ENCODE data around the gene AMDHD1.
"Not testable (repeated sequence)": the region's sequence is repeated elsewhere in the genome, so short reads cannot be mapped to it uniquely, and the experiment has no call there.

The AMDHD1 gene

DNA sequence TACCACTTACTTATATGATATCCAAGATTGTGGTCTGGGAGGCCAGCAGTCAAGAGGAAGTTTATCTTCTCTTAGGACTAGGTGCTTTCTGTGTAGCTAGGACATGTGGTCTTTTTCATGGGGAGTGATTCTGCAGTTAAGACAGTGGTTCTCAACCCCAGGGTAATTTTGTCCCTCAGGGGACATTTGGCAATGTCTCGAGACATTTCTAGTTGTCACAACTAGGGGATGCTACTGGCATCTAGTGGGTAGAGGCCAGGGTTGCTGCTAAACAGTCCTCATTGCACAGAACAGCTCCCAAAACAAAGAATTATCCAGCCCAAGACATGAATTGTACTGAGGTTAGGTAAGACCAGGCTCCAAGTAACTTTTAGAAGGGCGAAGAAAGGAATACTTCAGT, 20.0 kb downstream of the AMDHD1 start:
- DNase-seq (ENCODE audit: low read depth in 3 of 3), result no peak

DNA sequence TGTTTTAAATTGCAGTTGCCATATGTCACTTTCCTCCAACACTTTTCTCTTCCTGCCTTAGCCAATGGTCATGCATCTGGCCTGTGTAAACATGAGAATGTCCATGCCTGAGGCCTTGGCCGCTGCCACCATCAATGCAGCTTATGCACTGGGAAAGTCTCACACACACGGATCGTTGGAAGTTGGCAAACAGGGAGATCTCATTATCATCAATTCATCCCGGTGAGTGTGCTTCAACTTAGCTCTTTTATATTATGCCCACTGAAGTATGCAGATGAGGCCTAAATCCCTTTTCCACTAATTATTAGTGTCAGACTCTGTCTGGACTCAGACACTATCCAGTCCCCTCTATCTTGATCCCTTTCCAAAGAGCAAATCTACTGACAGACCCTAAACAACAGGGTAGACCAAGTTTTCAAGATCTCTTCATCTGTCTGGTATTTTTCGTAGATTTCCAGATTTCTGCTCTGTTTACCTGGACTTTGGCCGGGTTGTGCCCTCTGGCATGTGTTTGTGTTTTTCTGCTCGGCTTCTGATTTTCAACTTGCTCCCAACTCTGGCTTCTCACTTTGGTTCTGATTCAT, 23.2 kb downstream of the AMDHD1 start:
- DNase-seq (ENCODE audit: low read depth in 3 of 3), result no peak

DNA sequence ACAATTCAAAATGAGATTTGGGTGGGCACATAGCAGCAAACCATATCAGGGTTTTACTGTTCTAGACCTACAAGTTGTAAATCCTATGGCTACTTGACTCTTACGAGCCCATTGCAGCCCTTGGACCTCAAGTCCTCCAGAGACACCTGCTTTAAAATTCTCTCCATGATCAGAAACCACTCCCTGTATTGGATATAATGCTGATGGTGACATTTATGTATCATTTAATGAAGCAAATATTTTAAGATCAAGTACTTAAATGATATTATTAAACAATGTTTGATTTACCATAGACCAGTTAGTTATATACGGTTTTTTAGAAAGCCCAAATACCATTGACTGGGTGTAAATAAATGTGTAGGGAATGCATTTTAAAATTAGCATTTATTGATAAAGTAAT, 24.2 kb downstream of the AMDHD1 start:
- no peak for DNase-seq (ENCODE audit: low read depth in 3 of 3)

DNA sequence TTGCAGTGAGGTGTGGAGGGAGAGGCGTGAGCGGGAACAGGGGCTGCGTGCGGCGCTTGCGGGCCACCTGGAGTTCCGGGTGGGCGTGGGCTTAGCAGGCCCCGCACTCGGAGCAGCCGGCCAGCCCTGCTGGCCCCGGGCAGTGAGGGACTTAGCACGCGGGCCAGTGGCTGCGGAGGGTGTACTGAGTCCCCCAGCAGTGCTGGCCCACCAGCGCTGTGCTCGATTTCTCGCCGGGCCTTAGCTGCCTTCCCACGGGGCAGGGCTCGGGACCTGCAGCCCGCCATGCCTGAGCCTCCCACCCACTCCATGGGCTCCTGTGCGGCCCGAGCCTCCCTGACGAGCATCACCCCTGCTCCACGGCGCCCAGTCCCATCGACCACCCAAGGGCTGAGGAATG, 26.0 kb downstream of the AMDHD1 start:
- DNase-seq (ENCODE audit: low read depth in 3 of 3), result not testable (repeated sequence)

DNA sequence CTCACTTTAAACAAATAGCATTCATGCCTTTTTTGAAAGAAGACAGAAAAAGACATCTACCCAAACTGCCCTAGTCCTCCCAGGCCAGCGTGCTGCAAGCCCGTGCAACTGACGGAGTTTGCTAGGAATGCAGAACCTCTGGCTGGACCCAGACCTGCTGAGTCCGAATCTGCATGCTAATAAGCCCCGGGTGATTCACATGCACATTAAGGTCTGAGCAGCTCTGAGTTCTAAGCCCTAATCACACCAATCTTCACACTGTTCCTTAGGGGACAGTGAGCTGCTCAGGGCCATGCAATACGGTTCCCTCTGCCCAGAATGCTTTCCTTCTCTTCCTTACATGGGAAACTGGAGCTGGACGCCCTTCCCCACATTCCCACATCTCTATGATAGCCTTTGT, 27.8 kb downstream of the AMDHD1 start:
- DNase-seq (ENCODE audit: low read depth in 3 of 3), result no peak

DNA sequence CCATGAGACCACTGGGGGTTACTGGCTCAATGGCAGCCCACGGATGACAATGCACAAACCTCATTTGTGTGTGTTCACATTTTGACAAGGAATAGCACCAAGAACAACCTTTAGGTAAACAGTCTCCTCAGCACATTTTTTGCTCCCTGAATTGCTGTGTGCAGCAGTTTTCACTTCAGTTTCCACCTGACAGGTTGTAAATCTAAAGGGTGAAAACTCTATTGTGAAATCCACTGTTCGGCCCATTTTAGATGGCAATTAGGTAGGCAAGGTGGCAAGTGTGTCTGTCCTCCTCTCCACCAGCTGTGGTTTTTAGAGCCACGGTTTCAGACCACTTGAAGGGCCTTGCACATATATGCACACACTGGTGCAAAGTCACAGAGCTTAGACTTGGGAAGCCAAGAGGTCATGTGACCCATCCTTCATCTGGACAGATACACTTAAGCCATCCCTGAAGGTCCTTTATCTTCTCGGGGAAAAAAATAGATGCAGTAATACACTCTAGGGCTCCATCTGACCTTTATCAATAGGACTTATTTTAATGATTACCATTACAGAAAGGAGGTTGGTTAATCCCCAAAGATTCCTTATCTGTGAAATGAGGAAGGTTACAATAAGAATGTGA, 29.8 kb downstream of the AMDHD1 start:
- no peak for DNase-seq (ENCODE audit: low read depth in 3 of 3)

DNA sequence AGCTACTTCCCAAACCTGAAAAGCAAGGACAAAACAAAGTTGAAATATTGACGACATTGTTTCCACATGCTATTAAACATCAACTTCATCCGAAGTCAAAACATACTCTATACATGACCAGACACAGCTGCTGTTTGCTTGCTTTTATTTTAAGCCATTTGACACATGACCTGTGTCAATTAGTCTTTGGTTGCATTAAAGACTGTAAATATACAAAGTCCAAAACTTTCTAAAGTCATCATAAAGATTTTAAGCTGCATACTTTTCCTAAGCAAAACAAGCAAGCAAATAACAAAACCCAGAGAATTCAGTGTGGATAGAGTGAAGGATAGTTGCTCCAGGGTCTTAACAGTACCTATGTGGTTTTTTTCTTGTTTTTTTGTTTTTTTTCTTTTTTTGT, 31.2 kb downstream of the AMDHD1 start:
- no peak for DNase-seq (ENCODE audit: low read depth in 3 of 3)

DNA sequence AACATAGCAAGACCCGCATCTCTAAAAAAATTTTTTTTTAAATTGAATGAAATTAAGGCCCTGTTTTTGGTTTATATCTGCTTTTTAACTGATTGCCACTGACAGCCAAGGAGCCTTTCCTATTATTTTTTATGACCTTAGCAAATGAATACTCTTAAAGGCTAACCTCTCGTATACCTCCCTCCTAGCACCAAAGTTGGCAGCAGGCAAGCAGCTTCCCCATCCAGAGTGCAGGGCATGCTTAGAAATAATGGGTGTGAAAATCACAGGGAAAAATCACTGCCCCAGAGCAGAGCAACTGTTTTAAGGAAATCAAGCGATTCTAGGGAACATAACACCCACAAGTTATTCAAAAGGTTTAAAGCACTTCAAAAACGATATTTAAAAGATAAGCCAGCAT, 32.4 kb downstream of the AMDHD1 start:
- DNase-seq (ENCODE audit: low read depth in 3 of 3), result no peak

DNA sequence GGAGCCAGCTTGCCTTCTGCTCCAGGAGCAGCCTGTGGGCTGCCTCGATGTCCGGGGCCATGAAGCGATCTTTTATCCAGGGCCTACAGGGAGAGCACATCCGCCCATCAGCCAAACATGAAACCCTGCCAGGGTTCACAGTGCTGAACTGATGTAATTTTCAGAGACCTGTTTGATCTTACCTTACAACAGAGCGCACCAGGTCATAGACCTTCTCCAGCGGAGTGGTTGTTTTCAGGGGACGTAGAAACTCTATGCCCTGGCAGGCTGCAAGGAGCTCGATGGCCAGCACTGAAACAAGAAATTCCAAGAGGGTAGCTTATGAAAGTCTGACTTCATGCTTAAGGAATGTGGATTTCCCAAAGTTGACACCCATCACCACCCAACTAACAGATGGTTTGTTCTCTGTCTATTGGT, 33.3 kb downstream of the AMDHD1 start:
- DNase-seq (ENCODE audit: low read depth in 3 of 3), result no peak

DNA sequence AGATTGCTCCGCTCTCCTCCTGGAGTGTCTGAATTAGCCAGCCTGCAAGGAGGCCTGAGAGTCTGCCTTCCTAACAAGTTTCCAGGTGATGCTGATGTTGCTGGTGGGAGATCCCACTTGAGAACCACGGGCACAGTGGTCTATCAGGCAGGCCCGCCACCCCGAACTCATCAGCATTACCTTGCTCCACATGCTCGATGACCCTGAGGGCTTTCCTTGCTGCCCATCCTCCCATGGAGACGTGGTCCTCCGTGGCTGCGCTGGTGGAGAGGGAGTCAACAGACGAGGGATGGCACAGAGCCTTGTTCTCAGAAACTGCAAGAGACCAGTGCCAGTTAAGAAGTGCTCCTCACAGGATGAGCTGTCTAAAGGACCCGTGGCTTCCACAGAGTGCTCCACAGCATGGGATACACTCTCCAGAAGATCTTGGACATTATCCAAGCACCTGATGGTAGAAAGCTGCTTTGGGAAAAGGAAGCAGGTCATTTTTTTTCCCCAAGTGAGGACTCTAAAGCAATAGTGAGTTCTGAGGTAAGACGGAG, 34.7 kb downstream of the AMDHD1 start:
- no peak for DNase-seq (ENCODE audit: low read depth in 3 of 3)

DNA sequence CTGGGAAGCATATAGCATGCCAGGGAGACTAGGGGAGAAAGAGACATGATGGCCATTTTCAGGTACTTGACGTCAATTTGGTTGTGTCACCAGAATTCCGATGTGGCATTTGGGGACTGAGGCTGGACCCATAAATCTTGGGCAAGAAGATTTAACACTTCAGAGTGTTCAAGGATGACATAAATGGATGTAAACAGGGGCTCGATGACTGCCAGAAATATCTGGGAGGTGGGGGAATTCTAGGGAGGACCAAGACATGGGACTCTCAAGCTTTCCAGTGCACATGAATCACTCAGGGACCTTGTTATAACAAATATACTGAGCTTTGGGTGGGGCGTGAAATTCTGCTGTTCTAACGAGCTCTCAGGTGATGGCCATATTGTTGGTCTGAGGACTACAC, 35.2 kb downstream of the AMDHD1 start:
- no peak for DNase-seq (ENCODE audit: low read depth in 3 of 3)

DNA sequence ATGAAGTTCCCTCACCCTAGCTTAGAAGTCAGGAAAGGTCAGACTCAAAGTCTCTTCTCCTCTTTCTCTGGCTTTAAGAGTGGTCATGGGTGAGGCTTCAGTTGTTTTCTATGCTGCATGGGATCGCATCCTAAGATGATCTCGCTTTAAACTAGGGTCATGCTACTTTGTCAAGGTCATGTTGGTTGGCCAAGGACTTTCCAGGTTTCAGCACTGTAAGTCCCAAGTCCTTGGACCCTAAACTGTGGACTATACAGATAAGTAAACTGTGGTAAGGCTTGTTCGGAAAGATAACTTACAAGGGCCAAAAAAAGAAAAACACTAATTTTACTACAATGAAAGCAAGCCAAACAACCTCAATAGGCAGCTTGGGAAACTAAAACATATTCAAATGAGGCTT, 35.6 kb downstream of the AMDHD1 start:
- DNase-seq (ENCODE audit: low read depth in 3 of 3), result no peak

DNA sequence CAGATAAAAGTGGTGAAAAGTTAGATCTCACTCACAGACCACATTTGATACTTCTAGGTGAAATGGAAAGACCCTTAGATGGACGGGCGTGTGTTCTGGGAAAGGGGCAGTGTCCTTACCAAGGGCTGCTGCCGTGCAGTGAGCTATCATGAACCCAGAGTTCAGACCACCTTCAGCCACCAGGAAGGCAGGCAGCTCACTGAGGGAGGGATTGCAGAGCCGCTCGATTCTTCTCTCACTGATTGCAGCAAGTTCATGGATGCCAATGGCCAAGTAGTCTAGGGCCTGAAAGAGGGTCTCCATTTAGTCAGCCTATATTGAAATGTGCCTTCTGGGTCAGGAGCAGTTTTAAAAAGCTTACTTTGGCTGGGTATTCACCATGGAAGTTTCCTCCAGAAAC, 37.3 kb downstream of the AMDHD1 start:
- DNase-seq (ENCODE audit: low read depth in 3 of 3), result no peak

DNA sequence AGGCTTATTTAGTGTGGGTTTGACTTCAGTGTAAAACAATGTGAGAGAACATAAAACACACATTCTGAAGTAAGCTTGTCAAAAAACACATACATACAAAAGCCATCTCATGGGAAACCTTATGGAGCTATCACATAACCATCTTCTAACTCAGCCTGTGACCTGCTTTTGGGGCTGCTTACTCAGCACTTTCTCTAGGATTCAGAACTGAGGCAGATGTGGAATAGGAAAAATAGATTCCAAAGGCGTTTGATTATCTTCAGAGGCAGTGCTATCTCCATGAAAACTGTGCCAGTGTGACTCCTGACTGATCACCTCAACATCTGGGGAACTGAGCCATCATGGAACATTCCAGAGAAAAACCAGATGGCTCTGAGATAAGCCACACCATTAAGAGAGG, 39.5 kb downstream of the AMDHD1 start:
- DNase-seq (ENCODE audit: low read depth in 3 of 3), result no peak

DNA sequence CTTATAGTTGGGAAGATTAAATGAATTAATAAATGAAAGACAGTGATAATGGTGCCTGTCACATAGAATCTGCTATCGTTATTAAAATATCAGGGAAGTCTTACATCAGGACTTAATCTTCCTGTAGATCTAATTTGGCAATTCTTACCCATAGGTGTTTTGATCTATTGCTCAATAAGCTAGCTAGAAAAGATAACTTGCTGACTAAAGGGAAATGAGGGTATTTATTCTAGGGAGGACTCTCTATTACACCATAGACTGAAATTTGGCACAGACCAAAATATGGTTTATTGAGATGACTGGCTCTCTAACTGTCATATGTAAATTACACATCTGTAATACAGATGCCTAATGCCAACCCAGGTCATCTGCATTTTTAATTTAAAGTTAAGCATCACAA, 41.6 kb downstream of the AMDHD1 start:
- DNase-seq (ENCODE audit: low read depth in 3 of 3), result no peak

DNA sequence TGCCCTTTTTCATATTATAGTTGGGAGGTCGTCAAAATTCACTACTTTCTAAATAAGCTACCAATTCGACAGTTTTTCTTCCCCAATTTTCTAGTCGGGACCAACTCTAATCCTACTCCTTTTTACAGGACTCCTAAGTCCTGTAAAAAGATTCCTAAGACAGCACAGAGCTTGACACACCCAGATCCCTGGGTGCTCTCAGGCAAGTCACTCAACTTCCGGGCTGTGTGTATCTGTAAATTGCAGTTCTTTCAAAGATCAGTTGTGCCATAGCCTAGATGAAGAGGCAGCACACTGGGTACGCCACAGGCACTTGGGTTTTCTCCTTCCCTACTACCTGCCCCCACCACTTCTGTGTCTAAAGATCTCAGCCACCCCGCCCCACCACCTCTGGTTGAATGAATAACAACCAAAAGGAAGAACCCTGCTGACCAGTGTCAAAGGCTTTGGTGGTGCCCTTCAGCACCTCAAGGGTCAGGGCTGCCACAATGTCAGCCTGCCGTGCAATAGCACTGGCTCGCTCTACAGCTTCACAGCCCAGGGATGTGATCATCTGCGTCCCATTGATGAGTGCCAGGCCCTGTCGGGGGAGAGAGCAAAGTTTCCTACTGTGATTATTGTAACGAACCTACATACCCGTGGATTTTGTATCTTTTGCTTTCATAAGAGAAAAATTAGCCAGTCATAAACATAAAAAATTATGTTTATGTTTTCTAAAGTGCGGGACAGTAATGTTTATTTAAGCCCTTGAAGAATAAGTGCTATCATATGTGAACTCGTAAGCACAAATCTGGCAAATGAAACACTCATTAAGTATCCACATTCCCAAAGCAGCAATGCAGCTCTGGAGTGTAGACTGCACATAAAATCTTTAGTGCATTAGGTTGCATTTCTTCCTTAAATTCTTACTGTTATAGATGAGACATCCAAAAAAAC, 43.8 kb downstream of the AMDHD1 start:
- no peak for DNase-seq (ENCODE audit: low read depth in 3 of 3)

DNA sequence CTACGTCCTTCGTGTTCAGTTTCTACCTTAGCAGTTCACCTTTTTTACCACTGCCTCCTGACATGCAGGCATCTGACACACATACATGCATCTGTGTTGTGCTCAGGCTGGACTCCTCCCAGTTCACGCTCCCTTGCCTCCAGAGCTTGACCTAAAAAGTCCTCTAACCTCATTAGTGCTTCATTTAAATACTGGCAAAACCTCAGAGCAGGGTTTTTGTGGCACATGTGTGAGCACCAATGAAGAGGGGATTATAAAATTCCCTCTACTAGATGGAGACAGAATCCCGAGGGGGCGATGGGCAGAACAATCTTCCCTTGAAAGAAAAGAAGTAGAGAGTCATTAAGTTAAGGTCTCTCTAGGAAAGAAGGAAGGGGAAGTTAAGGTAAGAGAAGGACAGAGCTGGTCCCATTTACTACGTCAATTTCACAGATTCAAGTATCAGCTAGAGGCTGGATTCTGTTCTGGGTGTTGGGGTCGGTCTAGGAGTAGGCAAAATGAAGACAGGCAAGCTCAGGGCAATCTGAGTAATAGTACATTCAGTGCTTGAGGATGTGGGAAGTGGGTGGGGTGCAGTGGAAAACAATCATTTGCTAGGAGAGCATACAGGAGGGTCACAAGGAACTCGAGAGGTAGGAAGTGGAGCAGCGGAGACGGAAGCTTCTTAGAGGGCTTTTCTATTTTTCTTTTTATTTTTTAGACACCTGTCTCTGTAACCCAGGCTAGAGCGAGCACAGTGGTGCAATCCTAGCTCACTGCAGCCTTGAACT, 45.6 kb downstream of the AMDHD1 start:
- DNase-seq (ENCODE audit: low read depth in 3 of 3), result no peak

DNA sequence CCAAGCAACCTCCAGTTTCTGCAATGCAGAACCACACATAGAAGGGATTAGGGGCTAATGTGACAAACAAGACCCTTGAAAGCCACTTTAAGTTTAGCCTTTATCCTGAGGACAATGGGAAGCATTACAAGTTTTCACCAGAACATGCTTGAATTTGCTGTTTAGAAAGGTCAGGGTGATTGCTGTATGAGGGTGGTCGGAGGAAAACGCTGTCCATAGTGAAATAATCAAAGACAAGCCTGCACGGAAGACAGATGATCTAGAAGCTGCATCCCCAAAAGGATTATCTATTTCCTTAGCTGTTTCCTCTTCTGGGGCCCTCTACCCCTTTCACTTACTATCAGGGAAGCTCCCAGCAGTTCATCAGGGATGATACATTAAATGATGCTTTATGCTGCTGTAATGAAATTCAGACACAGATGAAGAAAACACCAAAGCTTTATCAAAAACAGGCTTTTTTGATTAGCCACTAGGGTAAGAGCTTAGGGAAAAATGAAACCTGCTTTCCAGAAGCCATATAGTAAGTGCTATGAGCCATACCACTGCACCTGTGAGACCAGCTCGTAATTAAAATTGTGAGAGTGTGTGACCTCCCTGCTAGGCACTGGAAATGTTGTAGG, 46.5 kb downstream of the AMDHD1 start:
- DNase-seq (ENCODE audit: low read depth in 3 of 3), result no peak

DNA sequence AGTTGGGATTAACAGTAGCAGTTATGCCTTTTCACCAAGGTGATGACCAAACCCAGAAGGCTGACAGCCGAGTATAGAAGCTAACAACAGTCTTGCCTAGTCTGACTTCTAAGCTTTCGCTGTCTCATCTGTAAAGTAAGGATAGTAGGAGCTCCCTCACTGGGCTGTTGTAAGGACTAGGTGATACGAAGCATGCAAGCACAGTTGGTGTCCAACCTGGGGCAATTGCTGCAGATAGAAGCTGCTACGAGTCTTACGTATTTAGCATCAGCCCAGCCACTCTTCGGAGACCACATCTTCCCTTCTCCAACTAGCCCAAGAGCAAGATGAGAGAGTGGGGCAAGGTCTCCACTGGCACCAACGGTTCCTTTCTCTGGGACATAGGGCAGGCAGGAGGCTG, 47.0 kb downstream of the AMDHD1 start:
- no peak for DNase-seq (ENCODE audit: low read depth in 3 of 3)

DNA sequence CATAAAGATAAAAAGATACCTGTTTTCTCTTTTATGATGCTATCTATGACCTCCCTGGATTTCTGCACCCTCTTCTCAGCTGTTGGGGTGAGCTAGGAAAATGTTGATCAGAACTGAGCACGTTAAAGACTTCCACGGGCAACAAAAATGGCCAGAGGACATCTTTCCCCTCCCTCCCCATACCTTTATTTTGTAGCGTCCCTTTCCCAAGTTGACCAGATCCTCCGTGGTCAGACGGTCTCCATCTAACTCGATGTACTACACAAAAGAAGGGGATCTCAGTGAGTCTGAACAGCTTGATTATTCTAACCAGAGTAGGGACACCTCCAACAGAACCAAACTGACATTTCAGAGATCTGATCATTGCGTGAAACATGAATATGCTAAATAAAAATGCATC, 50.8 kb downstream of the AMDHD1 start:
- DNase-seq (ENCODE audit: low read depth in 3 of 3), result no peak

DNA sequence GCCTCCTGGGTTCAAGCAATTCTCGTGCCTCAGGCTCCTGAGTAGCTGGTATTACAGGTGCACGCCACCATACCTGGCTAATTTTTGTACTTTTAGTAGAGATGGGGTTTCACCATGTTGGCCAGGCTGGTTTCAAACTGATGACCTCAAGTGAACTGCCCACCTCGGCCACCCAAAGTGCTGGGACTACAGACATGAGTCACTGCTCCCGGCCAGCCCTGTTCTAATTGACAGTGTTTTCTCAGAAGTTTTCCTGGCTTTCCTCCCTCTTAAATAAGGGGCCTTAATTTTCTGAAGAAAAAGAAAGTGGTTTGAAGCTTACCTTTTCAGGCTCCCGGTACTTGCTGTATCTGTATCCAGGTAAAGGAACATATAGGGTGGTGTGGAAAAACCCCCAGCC, 51.3 kb downstream of the AMDHD1 start:
- no peak for DNase-seq (ENCODE audit: low read depth in 3 of 3)
